ENCODE results near the gene GRAMD2B. TPM values are rescaled to one million over a fixed set of nuclear protein-coding genes. Genes with fewer than 3 reads are reported as not detected.

The GRAMD2B gene
- total RNA-seq, 1 experiment from 2014 or later = 6.7 TPM

GRCh38 chr5:126492939-126493338, 69.7 kb downstream of the GRAMD2B start:
- Histone ChIP-seq H3K9me3 (ENCODE audit: control insufficient read depth, low read depth, low read length) (no peaks in the 10 kb centered on the region), H3K9ac (ENCODE audit: extremely low read depth, insufficient read length, low read length) (no peak overlapping the region), H2BK5ac (ENCODE audit: insufficient read length, low read length) (no peak overlapping the region), H4K91ac (ENCODE audit: insufficient read length, low read depth, low read length) (no peak overlapping the region), H2AK5ac (ENCODE audit: insufficient read length, low read length) (no peak overlapping the region), H3K79me1 (ENCODE audit: insufficient read depth, low read depth, low read length, poor library complexity, severe bottlenecking) (no peaks in the 10 kb centered on the region), H3K23me2 (ENCODE audit: insufficient read length, low read depth, low read length, poor library complexity, severe bottlenecking) (no peaks in the 10 kb centered on the region), H4K5ac (ENCODE audit: insufficient read length, low read depth, low read length) (no peak overlapping the region), H3K79me2 (ENCODE audit: insufficient read depth, low read length) (no peaks in the 10 kb centered on the region), H3K14ac (ENCODE audit: insufficient read depth, low read length) (no peak overlapping the region), H3K23ac (ENCODE audit: insufficient read length, low read depth, low read length) (no peak overlapping the region), H2AFZ (ENCODE audit: low read length) (no peak overlapping the region), H3K4me2 (ENCODE audit: insufficient read depth, insufficient read length, low read length) (no peak overlapping the region), H3K4ac (ENCODE audit: low read depth, low read length) (no peak overlapping the region), H2BK120ac (ENCODE audit: low read depth, low read length, poor library complexity, severe bottlenecking) (no peak overlapping the region), H3T11ph (ENCODE audit: low read length) (no peak overlapping the region), H2BK20ac (ENCODE audit: low read depth, low read length, poor library complexity, severe bottlenecking) (no peak overlapping the region), H3K27me3 (ENCODE audit: insufficient read depth, low read length) (no peaks in the 10 kb centered on the region), H2BK15ac (ENCODE audit: low read depth, low read length) (no peak overlapping the region), H3K4me1 (ENCODE audit: insufficient read depth, low read length) (no peaks in the 10 kb centered on the region), H3K18ac (ENCODE audit: insufficient read length, low read depth, low read length) (no peak overlapping the region), H2BK12ac (ENCODE audit: insufficient read length, low read depth, low read length) (no peak overlapping the region), H4K20me1 (ENCODE audit: control insufficient read depth, insufficient read depth, insufficient read length) (no peaks in the 10 kb centered on the region), H3K56ac (ENCODE audit: insufficient read length, low read depth, low read length) (no peak overlapping the region), H3K27ac (ENCODE audit: insufficient read length, low read depth, low read length) (no peak overlapping the region), H4K8ac (replicated peaks; ENCODE audit: insufficient read length, low read depth, low read length) (no peak overlapping the region)
- Mint-ChIP-seq H3K4me3 (no peak overlapping the region), H3K27me3 (ENCODE audit: low read depth) (no peaks in the 10 kb centered on the region; the same call in 1 of the 2 replicates), H3K4me1 (peaks cover 25 to 41% of the 10 kb centered on the region in 2 experiments), H3K36me3 (ENCODE audit: insufficient read depth in 1 of 3, low read depth in 3 of 3) (peaks cover 9 to 32% (median 26%) of the 10 kb centered on the region in 3 experiments), H3K9me3 (no peaks in the 10 kb centered on the region), H3K27ac (peak overlapping the region in 2 of 3 experiments; percentile 20 to 42; a peak in 2 of 7 replicates)
- no CpG with 5 or more reads among the region's 8 CpGs for WGBS (ENCODE audit: extremely low coverage, insufficient read length, low lambda C conversion rate)
- TF ChIP-seq CTCF (conservative IDR thresholded peaks at IDR 0.05) = peak; percentile 49; the same call in 2 of the 3 replicates
- no peak for DNase-seq
